ENCODE data around the gene ZC3H7B. TPM values are rescaled to one million over a fixed set of nuclear protein-coding genes. Genes with fewer than 3 reads are reported as not detected.

ZC3H7B gene
- total and polyA plus RNA-seq, 7 donors, result 12.0 to 34.1 (median 32.0) TPM

GRCh38 chr22:41382098-41382578, 80.8 kb downstream of the ZC3H7B start:
- H3K4me3 ChIP-seq, result peak overlapping the region; percentile 88
- H3K9me3 ChIP-seq, result no peaks in the 10 kb centered on the region
- H3K4me1 ChIP-seq, result peaks cover 20% of the 10 kb centered on the region
- no peaks in the 10 kb centered on the region for H3K36me3 ChIP-seq (ENCODE audit: insufficient read depth in 1 of 2, low read depth in 1 of 2)
- H3K27me3 ChIP-seq (ENCODE audit: insufficient read depth in 3 of 3, low read length in 2 of 3), result no peaks in the 10 kb centered on the region
- TF ChIP-seq CTCF (IDR thresholded peaks at IDR 0.05), result no peak
- 0 to 3% (median 1%) methylated on average over 15 to 35 of the region's 35 CpGs for WGBS, 3 donors
- DNase-seq (peak; percentile 79 to 89), ATAC-seq (peak; percentile 57 to 64 (median 60))
- intact Hi-C loops (cut with DNase I), result no loop called here
- peak overlapping the region; percentile 98 for H3K27ac ChIP-seq

- no peaks in the 10 kb centered on the region for H3K27me3 ChIP-seq (ENCODE audit: insufficient read depth in 3 of 3, low read length in 2 of 3)
- no peak for TF ChIP-seq CTCF (IDR thresholded peaks at IDR 0.05)
- no peak for ATAC-seq
- intact Hi-C loops (cut with DNase I), result no loop called here
- H3K9me3 ChIP-seq, result no peaks in the 10 kb centered on the region
- peaks cover 20% of the 10 kb centered on the region for H3K4me1 ChIP-seq
- H3K27ac ChIP-seq, result peak overlapping the region; percentile 98
- WGBS, 3 donors, result 8 to 23% (median 11%) methylated on average over 19 of the region's 19 CpGs
- H3K4me3 ChIP-seq, result peak overlapping the region; percentile 88
- peak; percentile 43 to 69 for DNase-seq
- peaks cover 0 to 4% of the 10 kb centered on the region in 2 donors for H3K36me3 ChIP-seq (ENCODE audit: insufficient read depth in 1 of 2, low read depth in 1 of 2)
Observed at GRCh38 chr22:41382610-41383009, 81.3 kb downstream of the ZC3H7B start.

GRCh38 chr22:41383085-41383484, 81.8 kb downstream of the ZC3H7B start:
- H3K27ac ChIP-seq, result peak overlapping the region; percentile 98
- intact Hi-C loops (cut with DNase I), result no loop called here
- TF ChIP-seq CTCF (IDR thresholded peaks at IDR 0.05), result no peak

GRCh38 chr22:41384128-41384527, 82.8 kb downstream of the ZC3H7B start:
- Histone ChIP-seq H3K9me3 (no peaks in the 10 kb centered on the region), H3K4me3 (no peak overlapping the region), H3K36me3 (ENCODE audit: insufficient read depth in 1 of 2, low read depth in 1 of 2) (peaks cover 0 to 20% of the 10 kb centered on the region in 2 donors), H3K27ac (peak overlapping the region; percentile 50), H3K27me3 (ENCODE audit: insufficient read depth in 3 of 3, low read length in 2 of 3) (no peaks in the 10 kb centered on the region), H3K4me1 (peaks cover 20% of the 10 kb centered on the region)
- no peak for ATAC-seq
- intact Hi-C loops (cut with DNase I), result no loop called here
- no peak for TF ChIP-seq CTCF (IDR thresholded peaks at IDR 0.05)
- no peak for DNase-seq

More at GRCh38 chr22:41383085-41383484, 81.8 kb downstream of the ZC3H7B start:
- ATAC-seq (no peak), DNase-seq (no peak)
- Histone ChIP-seq H3K27me3 (ENCODE audit: insufficient read depth in 3 of 3, low read length in 2 of 3) (no peaks in the 10 kb centered on the region), H3K4me1 (peaks cover 20% of the 10 kb centered on the region), H3K4me3 (peak overlapping the region; percentile 88), H3K9me3 (no peaks in the 10 kb centered on the region), H3K36me3 (ENCODE audit: insufficient read depth in 1 of 2, low read depth in 1 of 2) (peaks cover 0 to 9% of the 10 kb centered on the region in 2 donors)
- 52 to 60% (median 53%) methylated on average over 5 of the region's 5 CpGs for WGBS, 3 donors

- Histone ChIP-seq H3K36me3 (ENCODE audit: insufficient read depth in 1 of 2, low read depth in 1 of 2) (peaks cover 0 to 50% of the 10 kb centered on the region in 2 donors), H3K27me3 (ENCODE audit: insufficient read depth in 3 of 3, low read length in 2 of 3) (no peaks in the 10 kb centered on the region), H3K4me3 (no peak overlapping the region), H3K9me3 (no peaks in the 10 kb centered on the region), H3K4me1 (peaks cover 14% of the 10 kb centered on the region), H3K27ac (no peak overlapping the region)
- TF ChIP-seq CTCF (IDR thresholded peaks at IDR 0.05), result no peak
- intact Hi-C loops (cut with DNase I), result no loop called here
- no peak for ATAC-seq
- no peak for DNase-seq
- 85 to 93% (median 87%) methylated on average over 7 of the region's 7 CpGs for WGBS, 3 donors
Observed at GRCh38 chr22:41387341-41387740, 86.0 kb downstream of the ZC3H7B start.

Measured in psoas muscle (tissue), 8 donors.